ENCODE results near the gene COBLL1.

COBLL1 gene

GRCh38 chr2:164766216-164766953, 75.2 kb downstream of the COBLL1 start:
- no peaks in the 10 kb centered on the region for H3K79me2 ChIP-seq (ENCODE audit: insufficient read depth, low read length)
- DNase-seq (no peak), ATAC-seq (ENCODE audit: insufficient read depth, low read depth) (no peak)
- H3K27ac ChIP-seq (ENCODE audit: low read length): no peak overlapping the region
- no peak overlapping the region for H3K4me3 ChIP-seq (ENCODE audit: low read depth in 1 of 2, low read length in 2 of 2)
- H3K4me1 ChIP-seq (ENCODE audit: insufficient read depth, low read length): no peaks in the 10 kb centered on the region
- H3K36me3 ChIP-seq (ENCODE audit: insufficient read depth, low read length): no peaks in the 10 kb centered on the region
- no peak overlapping the region for H3K9ac ChIP-seq (ENCODE audit: low read depth, low read length)
- H3K9me3 ChIP-seq (ENCODE audit: insufficient read depth, low read length, severe bottlenecking): no peaks in the 10 kb centered on the region
- H2AFZ ChIP-seq (ENCODE audit: low read depth, low read length): no peak overlapping the region
- H3K4me2 ChIP-seq (ENCODE audit: insufficient read depth, low read length): no peak overlapping the region
- H3K27me3 ChIP-seq (ENCODE audit: insufficient read depth, low read length, poor library complexity): no peaks in the 10 kb centered on the region
- no peaks in the 10 kb centered on the region for H4K20me1 ChIP-seq (ENCODE audit: insufficient read depth, low read length)
- TF ChIP-seq EZH2 (IDR thresholded peaks at IDR 0.05; ENCODE audit: borderline replicate concordance, low read depth, low read length, severe bottlenecking) (no peak), CTCF (IDR thresholded peaks at IDR 0.05; ENCODE audit: borderline replicate concordance, extremely low read depth, low read length, poor library complexity, severe bottlenecking) (no peak)

DNA sequence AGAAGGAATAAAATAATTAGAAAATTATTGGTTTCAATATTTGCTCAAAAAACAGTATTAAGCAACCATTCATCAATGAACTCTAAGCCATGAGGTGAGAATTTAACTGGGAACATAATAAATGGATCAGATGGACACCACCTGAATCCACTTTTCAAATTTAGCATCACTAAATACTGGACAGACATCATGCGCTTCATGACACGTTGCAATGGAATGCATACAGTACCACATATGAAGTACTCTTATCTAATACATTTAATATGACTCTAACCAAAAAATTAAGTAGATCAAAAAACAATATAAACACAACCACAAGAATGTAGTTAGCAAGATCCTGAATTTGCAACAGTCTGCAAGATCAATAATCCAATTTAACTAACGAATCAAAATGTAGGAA, 76.6 kb downstream of the COBLL1 start:
- Histone ChIP-seq H3K36me3 (ENCODE audit: insufficient read depth, low read length) (no peaks in the 10 kb centered on the region), H3K79me2 (ENCODE audit: insufficient read depth, low read length) (no peaks in the 10 kb centered on the region), H3K9ac (ENCODE audit: low read depth, low read length) (no peak overlapping the region), H3K4me3 (ENCODE audit: low read depth in 1 of 2, low read length in 2 of 2) (no peak overlapping the region), H3K4me1 (ENCODE audit: insufficient read depth, low read length) (no peaks in the 10 kb centered on the region), H2AFZ (ENCODE audit: low read depth, low read length) (no peak overlapping the region), H3K27ac (ENCODE audit: low read length) (no peak overlapping the region), H4K20me1 (ENCODE audit: insufficient read depth, low read length) (no peaks in the 10 kb centered on the region), H3K9me3 (ENCODE audit: insufficient read depth, low read length, severe bottlenecking) (no peaks in the 10 kb centered on the region), H3K27me3 (ENCODE audit: insufficient read depth, low read length, poor library complexity) (no peaks in the 10 kb centered on the region), H3K4me2 (ENCODE audit: insufficient read depth, low read length) (no peak overlapping the region)
- DNase-seq: no peak
- no peak for ATAC-seq (ENCODE audit: insufficient read depth, low read depth)
- no peak for TF ChIP-seq CTCF (IDR thresholded peaks at IDR 0.05; ENCODE audit: borderline replicate concordance, extremely low read depth, low read length, poor library complexity, severe bottlenecking)
- no peak for TF ChIP-seq EZH2 (IDR thresholded peaks at IDR 0.05; ENCODE audit: borderline replicate concordance, low read depth, low read length, severe bottlenecking)

GRCh38 chr2:164764474-164764873, 77.1 kb downstream of the COBLL1 start:
- no peak for TF ChIP-seq EZH2 (IDR thresholded peaks at IDR 0.05; ENCODE audit: borderline replicate concordance, low read depth, low read length, severe bottlenecking)
- TF ChIP-seq CTCF (IDR thresholded peaks at IDR 0.05; ENCODE audit: borderline replicate concordance, extremely low read depth, low read length, poor library complexity, severe bottlenecking): no peak
- Histone ChIP-seq H3K4me3 (ENCODE audit: low read depth in 1 of 2, low read length in 2 of 2) (no peak overlapping the region), H3K79me2 (ENCODE audit: insufficient read depth, low read length) (no peaks in the 10 kb centered on the region), H3K27ac (ENCODE audit: low read length) (no peak overlapping the region), H3K27me3 (ENCODE audit: insufficient read depth, low read length, poor library complexity) (no peaks in the 10 kb centered on the region), H3K36me3 (ENCODE audit: insufficient read depth, low read length) (no peaks in the 10 kb centered on the region), H3K4me1 (ENCODE audit: insufficient read depth, low read length) (no peaks in the 10 kb centered on the region), H2AFZ (ENCODE audit: low read depth, low read length) (no peak overlapping the region), H4K20me1 (ENCODE audit: insufficient read depth, low read length) (no peaks in the 10 kb centered on the region), H3K9me3 (ENCODE audit: insufficient read depth, low read length, severe bottlenecking) (no peaks in the 10 kb centered on the region), H3K4me2 (ENCODE audit: insufficient read depth, low read length) (no peak overlapping the region), H3K9ac (ENCODE audit: low read depth, low read length) (no peak overlapping the region)
- ATAC-seq (ENCODE audit: insufficient read depth, low read depth): no peak
- no peak for DNase-seq

All from DND-41 (cell line).